GM23338 (cell line): ENCODE data around the gene ATP8A2.

Source experiments
- CREB1 ChIP-seq: fragments of 250-450 bp; sonication (Bioruptor Pico); IDR thresholded peaks from 2 replicates; pipeline ENCODE4 v1.5.0; 2020; ENCODE audit warnings: low read depth, mild to moderate bottlenecking, moderate library complexity
- CTCF ChIP-seq, 2 experiments: fragments of 200-600 bp in 1 of 2; sonication (generic) in 1 of 2; conservative IDR thresholded peaks; 2 replicates each; pipeline versions ENCODE4 v1.5.1 to v1.6.1; 2016 to 2017; ENCODE audit warnings: antibody characterized with exemption in 2 of 2, low read depth in 2 of 2, mild to moderate bottlenecking in 2 of 2, moderate library complexity in 1 of 2
- EZH2 ChIP-seq: fragments of 200-600 bp; sonication (generic); IDR thresholded peaks from one replicate; pipeline ENCODE4 v1.8.0; 2017; ENCODE audit warnings: antibody characterized with exemption, mild to moderate bottlenecking, low read depth; ENCODE audit not compliant: unreplicated experiment
- EZH2phosphoT487 ChIP-seq: fragments of 200-600 bp; sonication (generic); IDR thresholded peaks from one replicate; pipeline ENCODE4 v1.8.1; 2018; ENCODE audit warnings: antibody characterized with exemption; ENCODE audit not compliant: unreplicated experiment
- NANOG ChIP-seq: IDR thresholded peaks from 2 replicates; pipeline ENCODE4 v1.6.1; 2016; ENCODE audit warnings: antibody characterized with exemption, borderline replicate concordance
- POLR2AphosphoS5 ChIP-seq: IDR thresholded peaks from 2 replicates; pipeline ENCODE4 v1.6.1; 2016; ENCODE audit warnings: antibody characterized with exemption, low read depth
- REST ChIP-seq: IDR thresholded peaks from one replicate; pipeline ENCODE4 v1.6.1; 2018; ENCODE audit warnings: antibody characterized with exemption; ENCODE audit not compliant: unreplicated experiment
- STAT1 ChIP-seq: IDR thresholded peaks from one replicate; pipeline ENCODE4 v1.6.1; 2016; ENCODE audit warnings: antibody characterized with exemption; ENCODE audit not compliant: unreplicated experiment

- no peak for TF ChIP-seq CTCF (conservative IDR thresholded peaks at IDR 0.05; ENCODE audit: low read depth in 2 of 2)
- TF ChIP-seq POLR2AphosphoS5 = no peak
- no peak for TF ChIP-seq EZH2
- no peak for TF ChIP-seq REST
- TF ChIP-seq STAT1 = no peak
- no peak for TF ChIP-seq EZH2phosphoT487
- TF ChIP-seq CREB1 (CRISPR knock-in tag) = no peak
- no peak for TF ChIP-seq NANOG
Measured at GRCh38 chr13:25329706-25330105, 42.1 kb upstream of the ATP8A2 start.
